Measurements from ENCODE around the gene USH2A.

USH2A gene

DNA sequence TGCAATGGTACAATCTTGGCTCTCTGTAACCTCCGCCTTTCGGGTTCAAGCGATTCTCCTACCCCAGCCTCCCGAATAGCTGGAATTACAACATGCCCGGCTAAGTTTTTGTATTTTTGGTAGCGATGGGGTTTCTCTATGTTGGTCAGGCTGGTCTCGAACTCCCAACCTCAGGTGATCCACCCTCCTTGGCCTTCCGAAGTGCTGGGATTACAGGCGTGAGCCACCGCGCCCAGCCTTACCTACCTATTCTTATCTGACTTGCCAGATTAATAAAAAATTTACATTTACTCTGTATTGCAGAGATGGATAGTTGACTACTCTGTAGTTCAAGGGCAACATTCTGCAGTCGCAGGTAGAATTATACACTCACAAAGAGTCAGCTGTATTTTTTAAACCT, 496.6 kb downstream of the USH2A start:
- Mint-ChIP-seq H3K27ac (no peak overlapping the region), H3K4me3 (no peak overlapping the region), H3K9me3 (peaks cover 7% of the 10 kb centered on the region), H3K36me3 (ENCODE audit: low read depth) (no peaks in the 10 kb centered on the region), H3K27me3 (no peaks in the 10 kb centered on the region), H3K4me1 (no peaks in the 10 kb centered on the region)
- ATAC-seq: no peak
- no peak for DNase-seq

DNA sequence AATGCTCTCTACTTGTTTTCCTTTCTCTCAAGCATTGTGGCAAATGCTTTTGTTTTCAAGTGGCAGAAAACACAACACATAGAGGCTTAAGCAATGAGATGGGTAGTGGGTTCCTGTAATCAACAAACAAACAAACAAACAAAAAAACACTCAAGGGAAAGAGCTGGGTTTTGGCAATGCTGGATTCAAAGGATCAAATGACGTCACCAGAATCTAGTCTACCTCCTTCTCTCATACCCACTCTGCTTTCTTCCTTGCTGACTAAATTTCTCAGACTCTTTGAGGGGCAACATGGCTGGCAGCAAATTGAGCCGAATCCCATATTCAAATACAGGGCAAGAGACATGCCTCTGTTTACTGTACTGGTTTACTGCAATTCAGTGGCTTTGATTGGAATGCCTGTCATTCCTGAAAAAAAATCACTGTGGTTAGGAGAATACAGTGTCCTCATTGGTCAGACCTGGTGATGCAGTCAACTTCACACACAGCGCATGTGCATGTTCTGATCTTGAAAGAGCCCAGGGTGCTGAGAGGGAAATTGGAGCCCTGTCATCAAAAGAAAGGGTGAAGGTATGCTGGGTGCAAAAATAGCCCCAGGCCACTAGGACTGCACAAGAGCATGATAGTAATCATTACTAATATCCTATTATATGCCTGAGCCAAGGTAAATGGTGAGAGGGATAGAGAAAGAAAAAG, 500.0 kb downstream of the USH2A start:
- no peaks in the 10 kb centered on the region for H3K4me1 Mint-ChIP-seq
- no peak for ATAC-seq
- no peak overlapping the region for H3K27ac Mint-ChIP-seq
- H3K36me3 Mint-ChIP-seq (ENCODE audit: low read depth): no peaks in the 10 kb centered on the region
- H3K9me3 Mint-ChIP-seq: peaks cover 7% of the 10 kb centered on the region
- H3K27me3 Mint-ChIP-seq: no peaks in the 10 kb centered on the region
- H3K4me3 Mint-ChIP-seq: no peak overlapping the region
- DNase-seq: no peak

DNA sequence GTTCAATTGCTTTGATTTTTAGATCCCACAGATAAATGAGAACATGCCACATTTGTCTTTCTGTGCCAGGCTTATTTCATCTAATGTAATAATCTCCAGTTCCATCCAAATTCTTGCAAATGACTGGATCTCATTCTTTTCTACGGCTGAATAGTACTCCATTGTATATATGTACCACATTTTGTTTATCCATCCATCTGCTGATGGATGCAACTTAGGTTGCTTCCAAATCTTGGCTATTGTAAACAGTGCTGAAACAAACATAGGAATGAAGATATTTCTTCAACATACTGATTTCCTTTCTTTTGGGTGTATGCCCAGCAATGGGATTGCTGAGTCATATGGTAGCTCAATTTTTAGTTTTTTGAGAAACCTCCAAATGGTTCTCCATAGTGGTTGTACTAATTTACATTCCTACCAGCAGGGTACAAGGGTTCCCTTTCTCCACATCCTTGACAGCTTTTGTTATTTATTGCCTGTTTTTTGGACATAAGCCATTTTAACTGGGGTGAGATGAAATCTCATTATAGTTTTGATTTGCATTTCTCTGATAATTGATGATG, 511.8 kb downstream of the USH2A start:
- H3K27ac Mint-ChIP-seq: no peak overlapping the region
- no peaks in the 10 kb centered on the region for H3K36me3 Mint-ChIP-seq (ENCODE audit: low read depth)
- H3K4me1 Mint-ChIP-seq: no peaks in the 10 kb centered on the region
- no peaks in the 10 kb centered on the region for H3K27me3 Mint-ChIP-seq
- H3K4me3 Mint-ChIP-seq: no peak overlapping the region
- DNase-seq (no peak), ATAC-seq (no peak)
- peaks cover 22% of the 10 kb centered on the region for H3K9me3 Mint-ChIP-seq

DNA sequence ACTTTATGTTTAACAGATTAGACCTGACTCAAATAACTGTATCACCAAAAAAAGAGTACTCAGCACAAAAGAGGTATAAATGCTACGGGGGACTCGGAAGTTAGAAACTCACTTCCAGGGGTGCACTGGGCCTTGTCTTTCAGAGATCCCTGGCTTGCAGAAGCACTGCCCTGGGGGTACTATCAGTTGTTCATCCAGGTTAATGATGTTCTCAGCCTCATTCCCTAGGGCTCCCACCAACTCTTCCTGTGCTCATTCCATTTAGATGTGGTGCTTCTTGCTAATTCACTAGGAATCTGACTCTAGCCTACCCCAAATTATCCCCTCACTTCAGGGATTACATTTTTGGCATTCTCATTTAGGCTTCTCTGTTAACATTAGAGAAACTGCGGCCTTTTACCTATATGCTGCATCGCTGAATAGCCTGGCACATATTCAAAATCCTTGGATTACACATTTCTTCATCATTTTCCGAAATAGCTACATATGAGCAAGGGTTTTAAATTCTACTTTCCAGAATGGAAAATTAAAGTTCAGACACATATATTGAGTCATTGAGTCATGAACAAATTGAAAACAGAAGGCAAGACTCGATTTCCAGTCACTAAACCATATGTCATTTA, 517.6 kb downstream of the USH2A start:
- no peak overlapping the region for H3K27ac Mint-ChIP-seq
- H3K9me3 Mint-ChIP-seq: no peaks in the 10 kb centered on the region
- no peaks in the 10 kb centered on the region for H3K36me3 Mint-ChIP-seq (ENCODE audit: low read depth)
- DNase-seq (no peak), ATAC-seq (no peak)
- no peak overlapping the region for H3K4me3 Mint-ChIP-seq
- no peaks in the 10 kb centered on the region for H3K27me3 Mint-ChIP-seq
- H3K4me1 Mint-ChIP-seq: no peaks in the 10 kb centered on the region

DNA sequence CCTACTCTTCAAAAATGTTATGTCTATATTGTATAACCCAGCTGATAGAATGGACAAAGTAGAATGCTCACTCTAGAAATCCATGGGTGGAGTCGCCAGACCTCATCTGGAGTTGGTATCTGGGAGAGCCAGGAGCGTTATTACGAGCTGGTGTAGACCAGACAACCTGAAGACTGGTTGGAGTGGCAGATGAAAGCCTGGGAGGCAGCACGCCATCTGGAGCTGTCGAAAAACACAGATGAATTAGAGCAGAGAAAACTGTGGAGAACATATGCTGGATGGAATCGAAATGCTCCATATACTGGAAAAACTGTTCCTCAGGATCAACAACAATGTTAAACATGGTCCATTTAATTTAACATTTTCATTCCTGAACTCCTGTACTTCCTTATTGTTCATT, 522.6 kb downstream of the USH2A start:
- no peaks in the 10 kb centered on the region for H3K27me3 Mint-ChIP-seq
- H3K36me3 Mint-ChIP-seq (ENCODE audit: low read depth): no peaks in the 10 kb centered on the region
- no peaks in the 10 kb centered on the region for H3K4me1 Mint-ChIP-seq
- H3K9me3 Mint-ChIP-seq: no peaks in the 10 kb centered on the region
- H3K27ac Mint-ChIP-seq: no peak overlapping the region
- no peak for ATAC-seq
- no peak for DNase-seq
- H3K4me3 Mint-ChIP-seq: no peak overlapping the region

DNA sequence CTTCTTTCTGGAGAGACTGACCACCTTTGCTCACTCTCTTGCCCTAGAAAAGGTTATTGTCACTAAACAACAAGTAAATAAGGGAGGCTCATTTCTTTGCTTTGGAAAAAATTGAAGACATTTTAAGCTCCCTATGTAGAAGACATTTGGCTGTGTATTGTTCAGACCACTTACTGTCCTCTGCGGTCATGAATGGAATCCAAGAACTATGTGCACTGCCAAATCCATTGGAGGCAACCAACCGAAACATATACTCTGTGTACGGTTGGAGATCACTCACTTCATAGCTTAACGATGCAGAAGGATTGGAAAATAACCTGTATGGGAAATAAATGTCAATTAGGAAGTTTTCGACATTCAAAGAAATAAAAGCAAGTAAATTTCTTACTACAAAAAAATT, 523.3 kb downstream of the USH2A start:
- no peaks in the 10 kb centered on the region for H3K9me3 Mint-ChIP-seq
- no peak overlapping the region for H3K4me3 Mint-ChIP-seq
- no peaks in the 10 kb centered on the region for H3K36me3 Mint-ChIP-seq (ENCODE audit: low read depth)
- ATAC-seq (no peak), DNase-seq (no peak)
- no peak overlapping the region for H3K27ac Mint-ChIP-seq
- H3K27me3 Mint-ChIP-seq: no peaks in the 10 kb centered on the region
- no peaks in the 10 kb centered on the region for H3K4me1 Mint-ChIP-seq

DNA sequence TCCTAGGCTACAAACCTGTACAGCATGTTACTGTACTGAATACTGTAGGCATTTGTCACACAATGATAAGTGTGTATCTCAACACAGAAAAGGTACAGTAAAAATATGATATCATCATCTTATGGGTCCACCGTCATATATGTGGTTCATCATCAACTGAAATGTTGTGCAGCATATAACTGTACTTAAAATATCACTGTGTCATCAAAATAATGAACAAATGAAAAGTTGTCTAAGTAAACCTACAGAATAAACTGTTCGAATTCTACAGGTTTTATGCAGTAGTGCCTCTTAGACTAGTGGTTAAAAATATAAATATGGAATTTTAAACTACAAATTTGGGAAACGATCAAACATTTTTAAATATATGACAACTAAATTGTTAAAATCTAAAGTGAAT, 527.4 kb downstream of the USH2A start:
- Mint-ChIP-seq H3K27me3 (no peaks in the 10 kb centered on the region), H3K9me3 (no peaks in the 10 kb centered on the region), H3K4me1 (no peaks in the 10 kb centered on the region), H3K27ac (no peak overlapping the region), H3K4me3 (no peak overlapping the region), H3K36me3 (ENCODE audit: low read depth) (no peaks in the 10 kb centered on the region)
- ATAC-seq (no peak), DNase-seq (no peak)

DNA sequence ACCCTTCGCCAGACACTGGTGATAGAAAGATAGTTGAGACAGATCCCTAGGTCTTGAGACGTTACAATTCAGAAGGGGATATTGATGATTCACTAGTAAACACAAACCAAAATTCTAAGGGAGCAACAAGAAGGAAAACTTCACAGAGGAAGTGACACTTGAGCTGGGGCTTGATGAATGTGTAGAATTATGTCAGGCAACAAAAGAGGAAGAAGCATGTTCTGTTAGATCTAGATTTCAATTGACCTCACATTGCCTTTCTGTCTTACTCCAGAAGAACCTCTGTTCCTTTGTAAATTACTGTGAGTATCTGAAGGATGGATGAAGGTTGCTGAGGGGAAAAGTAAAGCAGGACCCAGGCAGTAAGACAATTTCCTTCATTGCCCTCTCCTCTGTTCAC, 528.0 kb downstream of the USH2A start:
- H3K27me3 Mint-ChIP-seq: no peaks in the 10 kb centered on the region
- H3K4me1 Mint-ChIP-seq: no peaks in the 10 kb centered on the region
- ATAC-seq (no peak), DNase-seq (no peak)
- H3K27ac Mint-ChIP-seq: no peak overlapping the region
- H3K36me3 Mint-ChIP-seq (ENCODE audit: low read depth): no peaks in the 10 kb centered on the region
- H3K4me3 Mint-ChIP-seq: no peak overlapping the region
- H3K9me3 Mint-ChIP-seq: no peaks in the 10 kb centered on the region

DNA sequence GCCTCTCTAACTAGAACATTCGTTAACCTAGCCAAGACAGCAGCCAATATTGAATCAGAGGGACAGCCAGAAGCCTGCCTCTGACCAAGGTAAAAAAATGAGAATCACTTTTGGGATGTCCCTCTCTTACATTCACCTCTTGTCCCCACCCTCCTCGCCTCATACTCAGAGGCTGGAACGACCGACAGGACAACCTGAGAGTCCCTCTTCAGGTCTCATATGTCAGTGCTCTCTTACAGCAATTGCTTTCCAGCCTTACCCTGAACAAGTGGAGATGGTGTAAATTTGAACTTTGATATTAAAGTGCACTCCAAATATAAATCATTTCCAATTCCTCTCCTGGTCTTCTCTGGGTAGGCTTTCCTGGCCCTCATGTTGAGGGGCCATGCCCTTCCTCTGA, 528.6 kb downstream of the USH2A start:
- Mint-ChIP-seq H3K4me3 (no peak overlapping the region), H3K36me3 (ENCODE audit: low read depth) (no peaks in the 10 kb centered on the region), H3K4me1 (no peaks in the 10 kb centered on the region), H3K27me3 (no peaks in the 10 kb centered on the region), H3K9me3 (no peaks in the 10 kb centered on the region), H3K27ac (no peak overlapping the region)
- DNase-seq (no peak), ATAC-seq (no peak)

DNA sequence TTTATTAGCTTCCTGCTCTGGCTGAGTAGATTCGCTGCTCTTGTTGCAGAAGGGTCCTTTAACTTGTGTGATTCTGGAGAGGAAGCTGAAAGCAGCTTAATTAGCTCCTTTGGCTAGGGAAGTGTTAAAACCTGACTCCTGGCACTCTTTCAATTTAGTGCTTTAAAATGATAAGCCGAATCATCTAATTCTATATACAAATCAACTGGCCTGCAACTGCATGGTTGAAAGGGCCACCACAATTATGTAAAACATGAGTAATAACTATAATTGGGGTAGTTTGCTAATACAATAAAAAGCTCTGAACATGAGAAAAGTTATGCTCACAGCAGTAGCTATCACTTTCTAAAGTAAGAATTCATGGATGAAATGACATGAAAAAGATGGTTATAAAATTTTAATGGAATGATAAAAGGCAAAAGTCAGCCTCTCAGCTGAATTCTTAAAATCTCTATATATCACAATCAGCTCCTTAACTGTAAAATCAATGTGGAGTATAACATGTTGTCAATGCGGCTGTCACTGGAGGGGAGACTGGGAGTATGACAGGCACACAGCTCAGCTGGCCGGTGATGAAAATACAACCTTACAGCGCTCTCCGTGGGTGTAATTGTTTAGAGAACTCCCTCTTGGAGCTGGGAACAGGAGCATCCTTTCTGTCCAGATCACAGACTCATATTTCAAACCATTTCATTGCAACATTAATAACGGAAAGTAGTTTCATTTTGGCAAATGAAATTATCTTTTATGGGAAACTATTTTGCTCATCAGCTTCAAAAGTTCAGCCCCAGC, 531.8 kb downstream of the USH2A start:
- H3K9me3 Mint-ChIP-seq: no peaks in the 10 kb centered on the region

DNA sequence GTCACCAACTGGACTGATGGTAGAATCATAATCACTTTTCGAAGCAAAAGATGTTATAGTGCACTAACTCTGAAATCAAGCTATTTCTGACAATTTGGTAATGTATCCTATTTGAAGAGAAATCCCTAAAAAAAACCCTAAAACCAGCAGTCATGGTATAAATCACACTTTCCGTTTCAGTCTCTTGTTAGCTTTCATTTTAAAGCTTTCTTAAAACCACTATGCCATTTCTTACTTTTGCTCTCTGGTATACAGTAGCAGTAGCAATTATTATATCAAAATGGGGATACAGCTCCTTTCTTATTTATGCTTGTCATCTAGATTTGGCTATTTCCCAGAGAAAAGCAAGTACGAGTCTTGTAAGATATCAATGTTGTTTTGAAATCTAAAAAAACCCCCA, 532.8 kb downstream of the USH2A start:
- Mint-ChIP-seq H3K4me1 (no peaks in the 10 kb centered on the region), H3K27me3 (no peaks in the 10 kb centered on the region)
- ATAC-seq: no peak

More for the DNA sequence above, 531.8 kb downstream of the USH2A start:
- ATAC-seq (no peak), DNase-seq (no peak)
- H3K27ac Mint-ChIP-seq: no peak overlapping the region
- H3K4me1 Mint-ChIP-seq: no peaks in the 10 kb centered on the region
- H3K27me3 Mint-ChIP-seq: no peaks in the 10 kb centered on the region
- H3K4me3 Mint-ChIP-seq: no peak overlapping the region
- no peaks in the 10 kb centered on the region for H3K36me3 Mint-ChIP-seq (ENCODE audit: low read depth)

DNA sequence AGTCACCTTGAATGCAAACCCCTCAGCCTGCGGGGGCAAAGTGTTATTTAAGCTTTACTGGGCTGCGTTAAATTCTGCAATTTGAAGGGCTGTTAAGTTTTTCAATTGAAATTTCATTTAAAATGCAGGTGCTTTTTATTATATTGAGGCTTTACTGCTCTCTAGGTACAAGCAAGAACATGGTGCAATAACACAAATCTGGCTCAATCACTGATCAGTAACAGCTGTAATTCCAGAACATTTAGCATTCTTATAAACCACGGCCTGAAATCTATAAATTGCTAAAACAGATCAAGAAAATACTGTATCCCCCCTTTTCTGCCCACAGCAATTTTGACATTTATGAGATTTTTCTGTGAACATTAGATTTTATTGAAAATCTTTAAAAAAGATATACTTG, 533.4 kb downstream of the USH2A start:
- Mint-ChIP-seq H3K4me1 (no peaks in the 10 kb centered on the region), H3K9me3 (no peaks in the 10 kb centered on the region), H3K4me3 (no peak overlapping the region), H3K36me3 (ENCODE audit: low read depth) (no peaks in the 10 kb centered on the region), H3K27ac (no peak overlapping the region), H3K27me3 (no peaks in the 10 kb centered on the region)
- ATAC-seq: no peak
- DNase-seq: no peak

More for the DNA sequence above, 532.8 kb downstream of the USH2A start:
- Mint-ChIP-seq H3K27ac (no peak overlapping the region), H3K4me3 (no peak overlapping the region), H3K36me3 (ENCODE audit: low read depth) (no peaks in the 10 kb centered on the region), H3K9me3 (no peaks in the 10 kb centered on the region)
- DNase-seq: no peak

DNA sequence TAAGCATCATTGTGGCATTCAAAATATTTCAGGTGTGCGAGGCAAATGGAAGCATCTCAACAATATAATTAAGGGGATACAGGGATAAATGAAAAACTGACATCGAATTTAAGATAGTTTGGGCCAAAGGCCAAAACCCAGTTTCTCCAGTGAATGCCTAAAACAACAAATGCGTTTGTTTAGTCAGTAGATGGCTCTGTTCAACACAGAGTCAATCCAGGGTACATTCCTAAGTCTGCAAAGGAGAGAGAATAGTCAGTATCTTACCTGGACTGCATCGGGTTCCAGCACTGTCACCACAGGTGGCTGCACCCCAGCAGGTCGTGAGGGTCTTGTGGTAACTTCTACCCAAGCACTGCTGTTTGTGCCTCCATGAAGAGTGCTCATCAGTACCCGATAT, 535.1 kb downstream of the USH2A start:
- H3K36me3 Mint-ChIP-seq (ENCODE audit: low read depth): no peaks in the 10 kb centered on the region
- H3K4me3 Mint-ChIP-seq: no peak overlapping the region
- H3K9me3 Mint-ChIP-seq: no peaks in the 10 kb centered on the region
- DNase-seq (no peak), ATAC-seq (no peak)
- no peak overlapping the region for H3K27ac Mint-ChIP-seq
- H3K4me1 Mint-ChIP-seq: no peaks in the 10 kb centered on the region
- H3K27me3 Mint-ChIP-seq: no peaks in the 10 kb centered on the region

DNA sequence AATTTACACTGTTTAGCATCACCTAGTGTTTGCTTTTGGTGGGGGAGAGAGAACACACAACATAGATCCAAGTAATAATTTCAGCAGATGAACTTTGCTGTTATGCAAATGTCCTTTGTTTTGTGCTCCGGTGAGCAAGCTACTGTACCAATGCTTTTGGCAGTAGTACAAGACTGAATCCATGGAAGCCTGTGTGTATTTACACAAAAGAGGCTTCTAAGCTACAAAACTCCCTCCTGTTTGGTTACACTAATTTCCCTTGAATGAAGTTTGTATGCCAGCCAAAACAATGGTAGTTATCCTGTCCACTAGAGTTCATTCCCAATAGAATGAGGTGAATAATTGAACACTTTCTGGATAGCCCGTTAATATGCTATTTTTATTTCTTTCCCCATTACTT, 535.6 kb downstream of the USH2A start:
- Mint-ChIP-seq H3K36me3 (ENCODE audit: low read depth) (no peaks in the 10 kb centered on the region), H3K4me3 (no peak overlapping the region), H3K27me3 (no peaks in the 10 kb centered on the region), H3K4me1 (no peaks in the 10 kb centered on the region), H3K27ac (no peak overlapping the region), H3K9me3 (no peaks in the 10 kb centered on the region)
- no peak for ATAC-seq
- DNase-seq: no peak

DNA sequence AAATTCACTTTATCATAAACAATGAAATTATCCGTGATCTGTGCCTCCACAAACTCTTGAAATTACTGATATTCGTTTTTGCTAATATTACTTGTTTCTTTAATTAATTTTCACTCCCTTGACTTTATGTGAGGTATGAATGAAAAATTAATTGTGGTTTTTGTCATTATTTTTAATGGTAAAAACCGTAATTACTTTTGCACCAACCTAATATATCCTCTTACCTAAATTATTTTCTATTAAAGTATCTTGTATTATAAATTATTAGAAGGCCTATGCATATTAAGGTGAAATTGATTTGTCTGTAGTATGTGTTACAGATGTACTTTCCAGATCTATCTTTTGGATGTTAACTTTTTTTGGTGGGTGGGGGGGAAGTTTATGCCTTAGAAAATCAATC, 540.2 kb downstream of the USH2A start:
- no peak overlapping the region for H3K4me3 Mint-ChIP-seq
- H3K27me3 Mint-ChIP-seq: no peaks in the 10 kb centered on the region
- DNase-seq: no peak
- no peaks in the 10 kb centered on the region for H3K36me3 Mint-ChIP-seq (ENCODE audit: low read depth)
- H3K27ac Mint-ChIP-seq: no peak overlapping the region
- no peak for ATAC-seq
- no peaks in the 10 kb centered on the region for H3K4me1 Mint-ChIP-seq
- peaks cover 4% of the 10 kb centered on the region for H3K9me3 Mint-ChIP-seq

All from activated naive CD8-positive, alpha-beta T cell treated with anti-CD3 and anti-CD28 coated beads, Interleukin-2, amount 50 U/mL, for 24 hours (primary cell).